Measurements from ENCODE around the gene RAB10.

- TF ChIP-seq, protein P1, sequence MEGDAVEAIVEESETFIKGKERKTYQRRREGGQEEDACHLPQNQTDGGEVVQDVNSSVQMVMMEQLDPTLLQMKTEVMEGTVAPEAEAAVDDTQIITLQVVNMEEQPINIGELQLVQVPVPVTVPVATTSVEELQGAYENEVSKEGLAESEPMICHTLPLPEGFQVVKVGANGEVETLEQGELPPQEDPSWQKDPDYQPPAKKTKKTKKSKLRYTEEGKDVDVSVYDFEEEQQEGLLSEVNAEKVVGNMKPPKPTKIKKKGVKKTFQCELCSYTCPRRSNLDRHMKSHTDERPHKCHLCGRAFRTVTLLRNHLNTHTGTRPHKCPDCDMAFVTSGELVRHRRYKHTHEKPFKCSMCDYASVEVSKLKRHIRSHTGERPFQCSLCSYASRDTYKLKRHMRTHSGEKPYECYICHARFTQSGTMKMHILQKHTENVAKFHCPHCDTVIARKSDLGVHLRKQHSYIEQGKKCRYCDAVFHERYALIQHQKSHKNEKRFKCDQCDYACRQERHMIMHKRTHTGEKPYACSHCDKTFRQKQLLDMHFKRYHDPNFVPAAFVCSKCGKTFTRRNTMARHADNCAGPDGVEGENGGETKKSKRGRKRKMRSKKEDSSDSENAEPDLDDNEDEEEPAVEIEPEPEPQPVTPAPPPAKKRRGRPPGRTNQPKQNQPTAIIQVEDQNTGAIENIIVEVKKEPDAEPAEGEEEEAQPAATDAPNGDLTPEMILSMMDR (IDR thresholded peaks at IDR 0.05; ENCODE audit: low read depth, low read length), result no peak
- TF ChIP-seq POLR2A (IDR thresholded peaks at IDR 0.05; ENCODE audit: extremely low read depth, insufficient read length), result no peak
These were observed 80.3 kb downstream of the RAB10 start for GRCh38 chr2:26114151-26114550.

All from NB4 (cell line).